Naive thymus-derived CD4-positive, alpha-beta T cell (primary cell): ENCODE data around the gene DCST1. TPM values are rescaled to one million over a fixed set of nuclear protein-coding genes. Genes with fewer than 3 reads are reported as not detected.
"Not testable (repeated sequence)": the region's sequence is repeated elsewhere in the genome, so short reads cannot be mapped to it uniquely, and the experiment has no call there.

Experiments
- ATAC-seq: fragments of 150-1000 bp; cut with Tn5 transposase; 2 replicates; pipeline ENCODE4 v1.10.0; 2021; ENCODE audit warnings: mild to moderate bottlenecking, moderate library complexity
- CTCF ChIA-PET: fragments of 350-600 bp; sonication (Branson Sonifier 250); formaldehyde crosslinking; loops from one replicate; lab custom pipeline; 2021; ENCODE audit warnings: antibody characterized with exemption; lab: Charles Lee
- POLR2A ChIA-PET: fragments of 350-600 bp; sonication (Branson Sonifier 250); formaldehyde crosslinking; loops from one replicate; lab custom pipeline; 2021; ENCODE audit warnings: antibody characterized with exemption, inconsistent platforms; lab: Charles Lee
- DNase-seq, 9 donors: peaks; one replicate each; pipeline versions ENCODE4 v3.0.0 to v3.0.0-alpha.2; 2020 to 2022; ENCODE audit warnings: mixed read lengths in 1 of 9
- H3K27ac ChIP-seq: one replicate; pipeline ENCODE4 v1.7.0; 2013; ENCODE audit warnings: mild to moderate bottlenecking, low read depth, low read length, moderate library complexity
- H3K27me3 ChIP-seq, 2 donors: one replicate each; pipeline ENCODE4 v1.7.0; 2013; ENCODE audit warnings: low read length in 2 of 2, mild to moderate bottlenecking in 2 of 2, moderate library complexity in 2 of 2; ENCODE audit not compliant: control insufficient read depth in 2 of 2, insufficient read depth in 2 of 2
- H3K36me3 ChIP-seq, 3 experiments: 1 replicate in 2 of 3; 2 replicates in 1 of 3; pipeline ENCODE4 v1.7.0; 2013; ENCODE audit warnings: low read length in 3 of 3, mild to moderate bottlenecking in 3 of 3, moderate library complexity in 1 of 3; ENCODE audit not compliant: insufficient read depth in 3 of 3, control insufficient read depth in 2 of 3
- H3K4me1 ChIP-seq, 2 donors: one replicate each; pipeline ENCODE4 v1.7.0; 2013; ENCODE audit warnings: low read length in 2 of 2, mild to moderate bottlenecking in 2 of 2, moderate library complexity in 1 of 2; ENCODE audit not compliant: control insufficient read depth in 2 of 2, insufficient read depth in 2 of 2
- H3K4me3 ChIP-seq: 2 replicates; pipeline ENCODE4 v1.7.0; 2013; ENCODE audit warnings: mild to moderate bottlenecking, low read length
- H3K9me3 ChIP-seq, 3 experiments: 1 replicate in 2 of 3; 2 replicates in 1 of 3; pipeline ENCODE4 v1.7.0; 2013; ENCODE audit warnings: low read length in 3 of 3; ENCODE audit not compliant: control insufficient read depth in 2 of 3
- H3K27ac Mint-ChIP-seq, 9 donors: one replicate each; pipeline ENCODE4 v1.8.0; 2020 to 2022; ENCODE audit warnings: mixed read lengths in 9 of 9, mild to moderate bottlenecking in 8 of 9, moderate library complexity in 5 of 9, inconsistent platforms in 2 of 9
- H3K27me3 Mint-ChIP-seq, 5 donors: one replicate each; pipeline ENCODE4 v1.8.0; 2021 to 2022; ENCODE audit warnings: mixed read lengths in 5 of 5, mild to moderate bottlenecking in 1 of 5
- H3K36me3 Mint-ChIP-seq, 5 donors: one replicate each; pipeline ENCODE4 v1.8.0; 2020 to 2022; ENCODE audit warnings: mixed read lengths in 5 of 5, mild to moderate bottlenecking in 3 of 5, inconsistent platforms in 1 of 5
- H3K4me1 Mint-ChIP-seq, 7 donors: one replicate each; pipeline ENCODE4 v1.8.0; 2020 to 2022; ENCODE audit warnings: mixed read lengths in 7 of 7, mild to moderate bottlenecking in 3 of 7, inconsistent platforms in 1 of 7
- H3K4me3 Mint-ChIP-seq, 10 donors: one replicate each; pipeline ENCODE4 v1.8.0; 2020 to 2022; ENCODE audit warnings: mild to moderate bottlenecking in 10 of 10, mixed read lengths in 10 of 10, moderate library complexity in 6 of 10, inconsistent platforms in 2 of 10
- H3K9me3 Mint-ChIP-seq, 11 donors: one replicate each; pipeline ENCODE4 v1.8.0; 2020 to 2022; ENCODE audit warnings: mixed read lengths in 11 of 11, mild to moderate bottlenecking in 4 of 11, inconsistent platforms in 1 of 11, moderate library complexity in 1 of 11
- intact Hi-C, 2 donors: fragments of 100-400 bp; cut with micrococcal nuclease; formaldehyde crosslinking; loops; one replicate each; pipeline ENCODE4 v1.15.1; 2023
- polyA plus RNA-seq, 2 donors: library from polyadenylated mRNA; unstranded; fragments of 300-500 nt; fragmentation: Illumina TruSeq; gene quantifications; one replicate each; pipeline ENCODE4 v1.2.3, GENCODE V29; 2021
- total RNA-seq, 6 experiments: library from RNA in 5 of 6; stranded (reverse) in 5 of 6; gene quantifications; 1 replicate in 5 of 6; 2 replicates in 1 of 6; pipeline ENCODE4 v1.2.3 and lab custom pipeline; 2021 to 2026

DCST1 gene
- total and polyA plus RNA-seq, 7 experiments from 2014 or later = 0.19 to 0.78 (median 0.42) TPM; not detected in 4

GRCh38 chr1:154995301-154995983, 38.2 kb upstream of the DCST1 start:
- H3K9me3 ChIP-seq, H3K36me3 Mint-ChIP-seq, H3K9me3 Mint-ChIP-seq, H3K4me3 Mint-ChIP-seq, H3K36me3 ChIP-seq, H3K27me3 ChIP-seq, H3K4me3 ChIP-seq, intact Hi-C loops, DNase-seq, H3K27ac ChIP-seq, H3K27me3 Mint-ChIP-seq, ATAC-seq: not testable (repeated sequence)
- H3K4me1 ChIP-seq = peaks cover 3 to 11% of the 10 kb centered on the region in 2 donors
- peak overlapping the region in 2 of 9 donors; percentile 16 to 57 for H3K27ac Mint-ChIP-seq
- ChIA-PET POLR2A (interaction anchor here (1.0 to 18.2 kb wide), 8 partner anchors 8 to 59 kb away, joined by 4 to 270 read pairs (median 8); partner anchors contain the start of genes CKS1B, FLAD1 and PMVK), CTCF (interaction anchor here (0.7 to 17.9 kb wide), 6 partner anchors 12 to 40 kb away, joined by 3 to 291 read pairs (median 3); partner anchors contain the start of genes FLAD1 and PBXIP1)
- H3K4me1 Mint-ChIP-seq = peaks cover 12 to 37% (median 32%) of the 10 kb centered on the region in 7 donors

GRCh38 chr1:154996966-154997701, 36.5 kb upstream of the DCST1 start:
- Mint-ChIP-seq H3K27ac (peak overlapping the region in 4 of 9 donors; percentile 3 to 59 (median 28)), H3K4me3 (peak overlapping the region in 3 of 10 donors; percentile 15 to 54 (median 25)), H3K4me1 (peaks cover 12 to 37% (median 32%) of the 10 kb centered on the region in 7 donors), H3K9me3 (peaks cover 0 to 2% (median 0%) of the 10 kb centered on the region in 11 donors), H3K27me3 (no peaks in the 10 kb centered on the region), H3K36me3 (peaks cover 0 to 5% (median 0%) of the 10 kb centered on the region in 5 donors)
- Histone ChIP-seq H3K27me3 (no peaks in the 10 kb centered on the region), H3K36me3 (peaks cover 0 to 9% (median 0%) of the 10 kb centered on the region in 3 experiments), H3K4me3 (no peak overlapping the region), H3K4me1 (peaks cover 3 to 11% of the 10 kb centered on the region in 2 donors), H3K27ac (no peak overlapping the region), H3K9me3 (no peaks in the 10 kb centered on the region)
- intact Hi-C loops = no loop called here
- DNase-seq (no peak), ATAC-seq (no peak)
- POLR2A ChIA-PET = interaction anchor here (1.0 to 18.2 kb wide), 4 partner anchors 9 to 23 kb away, joined by 3 to 270 read pairs (median 6); no protein-coding TSS in a partner anchor
- CTCF ChIA-PET = interaction anchor here (0.9 to 17.9 kb wide), 7 partner anchors 15 to 88 kb away, joined by 3 to 291 read pairs (median 3); partner anchors contain the start of genes FLAD1 and PBXIP1

GRCh38 chr1:154998201-154998780, 35.3 kb upstream of the DCST1 start:
- Histone ChIP-seq H3K4me3 (no peak overlapping the region), H3K4me1 (peaks cover 3 to 11% of the 10 kb centered on the region in 2 donors), H3K36me3 (peaks cover 0 to 8% (median 0%) of the 10 kb centered on the region in 3 experiments), H3K27me3 (no peaks in the 10 kb centered on the region), H3K27ac (no peak overlapping the region), H3K9me3 (no peaks in the 10 kb centered on the region)
- peaks cover 0 to 2% (median 0%) of the 10 kb centered on the region in 11 donors for H3K9me3 Mint-ChIP-seq
- peaks cover 0 to 3% (median 0%) of the 10 kb centered on the region in 5 donors for H3K36me3 Mint-ChIP-seq
- H3K27me3 Mint-ChIP-seq = no peaks in the 10 kb centered on the region
- peaks cover 12 to 38% (median 32%) of the 10 kb centered on the region in 7 donors for H3K4me1 Mint-ChIP-seq
- DNase-seq = no peak
- ChIA-PET POLR2A (interaction anchor here (0.7 to 18.2 kb wide), 12 partner anchors 10 to 223 kb away, joined by 3 to 270 read pairs (median 6); partner anchors contain the start of genes FLAD1, PBXIP1, PMVK and PYGO2), CTCF (interaction anchor here (0.7 to 17.9 kb wide), 10 partner anchors 14 to 438 kb away, joined by 3 to 291 read pairs (median 5); partner anchors contain the start of genes FLAD1, PBXIP1, PYGO2 and SHC1)
- intact Hi-C loops = no loop called here
- ATAC-seq = no peak
- peak overlapping the region in 6 of 9 donors; percentile 3 to 95 (median 90) for H3K27ac Mint-ChIP-seq
- peak overlapping the region; percentile 34 to 99 (median 58) for H3K4me3 Mint-ChIP-seq

GRCh38 chr1:154998818-154999570, 34.6 kb upstream of the DCST1 start:
- ATAC-seq (no peak), DNase-seq (peak in 8 of 9 donors; percentile 49 to 75 (median 58))
- peaks cover 4 to 11% of the 10 kb centered on the region in 2 donors for H3K4me1 ChIP-seq
- H3K27ac ChIP-seq = peak overlapping the region; percentile 88
- Mint-ChIP-seq H3K4me1 (peaks cover 12 to 42% (median 32%) of the 10 kb centered on the region in 7 donors), H3K9me3 (peaks cover 0 to 2% (median 0%) of the 10 kb centered on the region in 11 donors), H3K27ac (peak overlapping the region; percentile 83 to 97 (median 91)), H3K4me3 (peak overlapping the region; percentile 80 to 99 (median 91)), H3K27me3 (no peaks in the 10 kb centered on the region), H3K36me3 (peaks cover 0 to 7% (median 0%) of the 10 kb centered on the region in 5 donors)
- CTCF ChIA-PET = interaction anchor here (0.7 to 17.9 kb wide), 11 partner anchors 12 to 439 kb away, joined by 3 to 291 read pairs (median 4); partner anchors contain the start of genes FLAD1, PBXIP1, PYGO2 and SHC1
- H3K36me3 ChIP-seq = peaks cover 0 to 8% (median 0%) of the 10 kb centered on the region in 3 experiments
- H3K27me3 ChIP-seq = no peaks in the 10 kb centered on the region
- POLR2A ChIA-PET = interaction anchor here (0.6 to 18.2 kb wide), 16 partner anchors 9 to 1645 kb away, joined by 3 to 270 read pairs (median 4); partner anchors contain the start of genes CKS1B, FLAD1, PBXIP1 and PMVK
- no peaks in the 10 kb centered on the region for H3K9me3 ChIP-seq
- intact Hi-C loops = loop anchor here (1.0 kb wide), 4 partner anchors 16 to 440 kb away; partner anchors contain the start of gene FLAD1 (in 1 of the 2)
- peak overlapping the region; percentile 66 for H3K4me3 ChIP-seq

DNA sequence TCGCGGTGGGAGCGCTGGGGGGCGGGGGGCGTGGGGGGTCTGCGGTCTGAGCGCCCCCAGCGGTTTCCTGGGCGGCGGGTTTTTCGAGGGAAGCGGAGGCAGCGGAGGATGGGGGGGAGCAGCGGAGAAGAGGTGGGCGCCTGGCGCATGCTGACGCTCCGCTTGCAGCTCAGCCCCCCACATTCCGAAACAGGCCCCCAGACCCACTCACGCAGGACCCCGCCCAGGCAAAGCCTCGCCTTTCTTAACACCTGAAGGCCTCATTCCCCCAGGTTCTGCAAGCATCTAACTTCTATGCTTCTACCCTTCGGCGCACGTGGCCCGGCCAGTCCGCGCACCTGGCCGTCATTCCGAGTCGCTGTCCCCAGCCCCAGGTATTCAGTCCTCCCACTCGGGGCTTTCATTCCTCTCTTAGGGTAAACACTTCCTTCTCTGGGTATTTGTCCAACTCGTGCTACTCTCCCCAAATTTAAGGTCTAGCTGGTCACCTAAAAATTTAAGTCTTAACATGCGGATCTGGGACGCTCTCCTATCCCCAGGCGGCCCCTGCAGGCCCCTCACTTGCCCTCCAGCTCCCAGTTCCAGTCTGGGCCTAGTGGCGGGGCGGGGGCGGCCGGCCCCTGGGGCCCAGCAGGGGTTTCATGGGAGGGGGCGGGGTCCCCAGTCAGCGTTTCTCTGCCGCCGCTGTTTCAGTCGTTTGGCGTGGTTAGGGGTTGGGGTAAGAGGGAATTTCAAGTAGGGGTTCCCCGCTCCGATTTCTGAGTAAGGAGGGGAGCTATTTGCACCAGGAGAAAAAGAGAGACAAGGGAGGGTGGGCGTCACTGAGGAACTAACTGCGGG, 33.8 kb upstream of the DCST1 start:
- POLR2A ChIA-PET = interaction anchor here (0.6 to 18.2 kb wide), 13 partner anchors 11 to 1644 kb away, joined by 3 to 270 read pairs (median 6); partner anchors contain the start of genes CKS1B, FLAD1, PBXIP1 and PMVK

More for the DNA sequence above, 33.8 kb upstream of the DCST1 start:
- H3K4me1 Mint-ChIP-seq = peaks cover 12 to 49% (median 39%) of the 10 kb centered on the region in 7 donors
- peak in 3 of 9 donors; percentile 40 to 82 (median 74) for DNase-seq
- peak overlapping the region; percentile 88 for H3K27ac ChIP-seq
- CTCF ChIA-PET = interaction anchor here (0.9 to 17.9 kb wide), 8 partner anchors 13 to 440 kb away, joined by 3 to 291 read pairs (median 6); partner anchors contain the start of genes FLAD1, PBXIP1 and PMVK
- peaks cover 11 to 19% of the 10 kb centered on the region in 2 donors for H3K4me1 ChIP-seq
- no peak for ATAC-seq
- H3K27me3 Mint-ChIP-seq = no peaks in the 10 kb centered on the region
- H3K27me3 ChIP-seq = no peaks in the 10 kb centered on the region
- peaks cover 0 to 11% (median 0%) of the 10 kb centered on the region in 5 donors for H3K36me3 Mint-ChIP-seq
- H3K4me3 Mint-ChIP-seq = peak overlapping the region; percentile 90 to 100 (median 96)
- H3K36me3 ChIP-seq = peaks cover 0 to 8% (median 0%) of the 10 kb centered on the region in 3 experiments
- H3K9me3 ChIP-seq = no peaks in the 10 kb centered on the region
- peak overlapping the region; percentile 68 for H3K4me3 ChIP-seq
- peak overlapping the region; percentile 88 to 98 (median 93) for H3K27ac Mint-ChIP-seq
- intact Hi-C loops = loop anchor here (1.0 to 10.0 kb wide), 8 partner anchors 16 to 1505 kb away; partner anchors contain the start of genes ATP8B2 (in 1 of the 2), EFNA4 (in 1 of the 2), FLAD1 (in 1 of the 2) and MEF2D (in 1 of the 2)
- peaks cover 0 to 2% (median 0%) of the 10 kb centered on the region in 11 donors for H3K9me3 Mint-ChIP-seq
